ENCODE data around the gene PDZD8.
"Not testable (repeated sequence)": the region's sequence is repeated elsewhere in the genome, so short reads cannot be mapped to it uniquely, and the experiment has no call there.

Gene PDZD8

DNA sequence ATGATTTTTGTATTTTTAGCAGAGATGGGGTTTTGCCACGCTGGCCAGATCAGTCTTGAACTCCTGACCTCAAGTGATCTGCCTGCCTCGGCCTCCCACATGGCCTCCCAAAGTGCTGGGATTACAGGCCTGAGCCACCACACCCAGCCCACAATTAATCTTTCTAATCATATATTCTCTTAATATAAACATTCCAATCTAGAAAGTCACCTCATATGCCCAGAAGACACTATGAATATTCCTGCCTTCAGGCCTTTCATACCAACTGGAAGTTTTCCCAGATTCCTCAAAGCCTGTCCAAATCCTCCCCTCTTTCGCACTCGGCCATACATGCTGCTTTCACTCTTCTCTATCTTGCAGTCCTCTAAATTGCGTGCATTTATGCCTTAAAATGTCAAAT lies 32.6 kb downstream of the PDZD8 start:
- DNase-seq = no peak

DNA sequence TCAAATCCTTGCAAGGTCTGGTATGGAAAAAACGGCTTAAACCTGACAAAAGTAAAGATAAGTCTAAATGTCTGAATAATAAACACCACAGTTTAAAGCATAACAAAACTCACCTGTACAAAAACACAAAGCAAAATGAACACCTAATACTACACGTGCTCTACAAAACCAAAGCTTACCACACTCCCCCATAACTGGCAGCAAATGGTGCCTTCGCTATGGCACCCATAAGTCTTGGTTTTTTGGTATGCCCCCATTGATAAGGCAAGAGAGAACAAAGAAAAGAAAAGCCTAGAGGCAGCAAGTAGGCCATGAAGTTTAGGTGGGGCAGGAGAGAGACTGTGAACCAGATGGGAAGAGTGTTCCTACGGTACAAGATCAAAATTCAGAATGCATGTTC lies 34.2 kb downstream of the PDZD8 start:
- no peak for DNase-seq

GRCh38 chr10:117339979-117340378 lies 35.3 kb downstream of the PDZD8 start:
- no peak for DNase-seq

GRCh38 chr10:117339578-117339977 lies 35.7 kb downstream of the PDZD8 start:
- no peak for DNase-seq

DNA sequence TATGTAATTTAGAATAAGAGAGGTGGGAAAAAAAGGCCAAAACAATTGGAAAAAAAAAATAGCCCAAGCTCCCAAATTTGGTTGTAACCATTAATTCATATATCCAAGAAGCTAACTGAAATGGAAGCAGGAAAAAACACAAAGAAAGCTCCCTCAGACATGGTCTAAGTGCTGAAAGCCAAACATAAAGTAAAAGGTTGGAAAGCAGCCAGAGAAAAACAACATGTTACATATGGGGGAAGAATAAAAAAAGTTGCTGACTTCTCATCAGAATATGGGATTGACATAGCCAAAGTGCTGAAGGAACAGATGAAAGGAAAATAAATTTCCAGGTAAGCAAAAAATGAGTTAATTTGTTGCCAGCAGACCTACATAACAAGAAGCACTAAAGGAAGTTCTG lies 40.3 kb downstream of the PDZD8 start:
- DNase-seq = no peak

GRCh38 chr10:117334066-117334465 lies 41.2 kb downstream of the PDZD8 start:
- no peak for DNase-seq

GRCh38 chr10:117327262-117327661 lies 48.0 kb downstream of the PDZD8 start:
- no peak for DNase-seq

DNA sequence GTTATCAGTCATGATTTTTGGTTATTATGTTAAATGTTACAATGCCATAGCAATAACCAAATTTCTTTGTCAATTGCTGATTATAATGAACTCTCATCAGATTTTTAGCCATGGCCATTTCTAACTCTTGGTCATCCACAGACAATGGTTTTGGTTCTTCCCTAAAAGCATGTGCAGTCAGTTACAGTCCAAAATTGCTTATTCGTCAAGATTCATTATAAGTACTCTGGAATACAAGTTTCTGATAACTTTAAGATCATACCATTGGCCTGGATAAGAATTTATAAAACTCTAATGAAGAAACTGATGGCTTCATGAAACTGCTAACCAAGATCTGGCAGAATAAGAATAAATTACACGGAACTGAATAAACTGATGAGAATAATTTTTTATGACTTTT lies 50.9 kb downstream of the PDZD8 start:
- DNase-seq = no peak

DNA sequence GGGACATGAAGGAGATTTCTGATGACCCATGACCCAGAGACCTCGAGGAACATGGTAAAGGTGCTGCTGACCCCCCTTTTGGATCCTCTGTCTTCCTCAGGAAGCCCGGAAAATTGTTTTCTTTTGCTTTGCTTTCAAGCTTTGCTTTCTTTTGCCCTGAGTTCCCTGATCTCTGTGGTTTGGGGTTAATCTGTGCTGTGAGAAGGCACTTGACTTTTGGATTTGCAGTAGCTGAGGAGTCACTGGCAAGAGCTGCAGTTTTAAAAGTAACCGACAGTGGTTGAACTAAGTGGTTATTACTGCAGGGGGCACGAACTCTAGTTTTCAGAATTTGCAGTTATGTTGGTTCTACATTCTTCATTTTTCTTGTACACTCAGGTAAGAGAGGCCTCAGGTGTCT lies 53.0 kb downstream of the PDZD8 start:
- DNase-seq = no peak

DNA sequence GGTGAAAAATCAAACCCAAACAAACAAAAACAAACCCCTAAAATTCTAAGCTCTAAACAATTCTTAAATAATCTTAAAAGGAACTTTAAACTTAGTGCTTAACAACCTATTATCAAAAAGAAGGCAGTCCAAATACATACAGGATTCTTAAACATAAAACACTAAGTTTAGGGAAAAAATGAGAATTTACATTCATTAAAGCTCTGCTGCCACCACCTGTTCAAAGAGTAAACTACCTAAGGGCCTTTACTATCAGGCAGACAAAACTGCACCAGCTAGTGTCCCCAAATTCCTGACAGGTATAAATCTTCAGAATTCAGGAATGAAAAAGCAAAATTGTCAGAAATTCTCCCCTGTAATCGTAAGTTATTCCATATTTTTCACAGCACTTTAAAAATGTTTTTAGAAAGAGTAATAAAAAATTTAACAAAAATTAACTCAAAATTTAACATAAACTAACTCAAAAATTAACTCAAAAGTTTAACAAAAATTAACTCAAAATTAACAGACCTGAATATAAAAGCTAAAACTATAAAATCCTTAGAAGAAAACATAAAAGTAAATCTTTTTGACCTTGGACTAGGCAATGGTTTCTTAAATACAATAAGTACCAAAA lies 55.1 kb downstream of the PDZD8 start:
- DNase-seq = peak; percentile 11

DNA sequence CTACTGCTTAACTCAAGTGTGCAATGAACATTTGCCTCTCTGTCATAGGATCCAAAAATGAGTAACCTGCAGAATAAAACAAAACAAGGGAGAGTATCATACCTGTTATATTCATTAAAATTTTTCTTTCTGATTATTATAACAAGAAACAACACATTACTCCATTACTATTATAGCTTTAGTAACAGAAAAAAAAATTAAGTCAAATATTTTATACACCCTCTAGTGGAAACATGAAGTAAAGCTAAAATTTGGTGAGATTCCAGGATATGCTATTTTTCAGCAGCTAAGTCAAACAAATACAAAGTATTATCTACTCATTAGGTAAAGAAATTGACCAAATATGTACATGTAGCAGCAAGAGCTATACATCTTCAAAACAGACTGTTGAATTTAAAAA lies 56.3 kb downstream of the PDZD8 start:
- DNase-seq = no peak

DNA sequence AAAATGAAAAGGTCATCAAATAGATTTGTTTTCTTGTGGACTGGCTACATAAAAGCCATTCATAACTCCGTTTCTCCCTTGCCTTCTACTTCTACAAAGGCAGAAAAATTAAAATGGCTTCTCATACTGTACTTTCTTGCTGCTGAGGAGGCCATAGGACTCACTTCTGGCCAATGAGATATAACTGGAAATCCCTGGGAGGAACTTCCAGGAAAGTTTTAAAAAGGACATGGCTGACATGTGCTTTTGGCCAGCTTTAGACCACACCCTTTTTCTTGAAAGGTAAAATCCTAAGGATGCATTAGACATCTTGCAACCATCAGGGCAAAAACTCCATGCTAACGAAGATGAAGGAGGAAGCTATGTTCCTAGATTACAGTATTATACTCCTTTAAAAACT lies 58.5 kb downstream of the PDZD8 start:
- DNase-seq = no peak

DNA sequence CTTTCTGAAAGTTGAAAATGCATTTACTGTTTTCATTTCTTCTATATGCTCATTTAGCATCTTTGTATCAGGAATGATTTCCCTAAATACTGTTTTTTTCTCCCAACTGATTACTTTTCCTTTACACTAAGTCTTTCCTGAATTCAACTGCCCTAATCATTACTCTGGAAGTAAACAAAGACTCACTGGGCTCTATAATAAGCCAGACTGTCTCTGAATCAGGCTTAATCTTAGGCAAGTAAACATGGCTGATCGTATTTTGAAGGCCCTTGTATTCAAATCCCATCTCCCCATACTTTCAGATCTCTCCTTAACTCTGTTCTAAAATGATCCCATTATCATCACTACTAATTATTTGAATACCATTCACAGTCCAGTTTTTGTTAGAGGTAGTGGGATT lies 61.6 kb downstream of the PDZD8 start:
- no peak for DNase-seq

GRCh38 chr10:117312430-117312829 lies 62.8 kb downstream of the PDZD8 start:
- DNase-seq = no peak

GRCh38 chr10:117311261-117311660 lies 64.0 kb downstream of the PDZD8 start:
- no peak for DNase-seq

GRCh38 chr10:117306674-117307073 lies 68.6 kb downstream of the PDZD8 start:
- no peak for DNase-seq

GRCh38 chr10:117303451-117303850 lies 71.8 kb downstream of the PDZD8 start:
- DNase-seq = not testable (repeated sequence)

GRCh38 chr10:117300671-117301070 lies 74.6 kb downstream of the PDZD8 start:
- no peak for DNase-seq

GRCh38 chr10:117299435-117299834 lies 75.8 kb downstream of the PDZD8 start:
- DNase-seq = no peak

DNA sequence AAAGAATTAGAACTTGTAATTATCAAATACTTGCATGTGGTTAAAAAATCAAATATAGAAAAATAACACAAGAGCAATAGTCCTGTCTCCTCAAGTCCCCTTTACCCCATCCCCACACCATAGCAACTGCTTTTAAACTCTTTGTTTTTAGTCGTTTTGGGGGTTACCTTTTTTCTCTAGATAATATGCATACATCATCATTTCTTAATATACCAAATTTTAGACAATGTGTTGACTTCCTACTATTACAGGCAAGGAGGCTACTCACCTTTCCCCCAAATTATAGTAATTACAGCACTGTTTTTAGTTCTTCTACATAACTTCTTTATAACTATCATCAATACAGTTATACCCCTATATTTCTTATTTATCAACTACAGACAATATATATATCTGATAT lies 77.0 kb downstream of the PDZD8 start:
- no peak for DNase-seq

- no peak for DNase-seq
Observed at GRCh38 chr10:117294735-117295134, 80.5 kb downstream of the PDZD8 start.

DNA sequence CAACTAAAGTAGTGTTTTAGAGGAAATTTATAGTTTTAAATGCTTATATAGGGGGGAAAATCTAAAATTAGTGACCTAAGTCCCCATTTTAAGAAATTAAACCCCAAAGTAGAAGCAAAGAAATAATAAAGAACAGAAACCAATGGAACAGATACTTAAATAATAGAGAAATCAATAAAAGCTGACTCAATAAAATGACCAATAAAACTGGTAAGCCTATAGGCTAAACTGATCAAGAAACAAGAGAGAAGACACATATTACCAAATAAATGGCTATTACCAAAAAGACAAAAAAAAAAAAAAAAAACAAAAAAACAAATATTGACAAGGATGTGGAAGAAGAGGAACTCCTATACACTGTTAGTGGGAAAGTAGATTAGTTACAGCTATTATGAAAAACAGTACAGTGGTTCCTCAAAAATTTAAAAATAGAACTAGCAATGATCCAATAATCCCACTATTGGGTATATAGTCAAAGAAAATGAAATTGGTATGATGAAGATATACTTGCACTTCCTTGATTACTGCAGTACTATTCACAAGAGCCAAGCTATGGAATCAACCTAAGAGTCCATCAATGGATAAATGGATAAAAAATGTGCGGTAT lies 81.1 kb downstream of the PDZD8 start:
- DNase-seq = no peak

- DNase-seq = not testable (repeated sequence)
Observed at GRCh38 chr10:117290872-117291271, 84.4 kb downstream of the PDZD8 start.

- no peak for DNase-seq
Observed at GRCh38 chr10:117284716-117285494, 90.3 kb downstream of the PDZD8 start.
